ENCODE data around the gene DYSF.

- no peak for TF ChIP-seq CTCF (IDR thresholded peaks at IDR 0.05)
- TF ChIP-seq EP300 (IDR thresholded peaks at IDR 0.05; ENCODE audit: low read depth), result no peak
- TF ChIP-seq POLR2AphosphoS5 (IDR thresholded peaks at IDR 0.05), result no peak
Observed at GRCh38 chr2:71589763-71590162, 136.4 kb downstream of the DYSF start.

Measured in transverse colon (tissue), 4 donors.